ENCODE data around the gene RAB8B.

The RAB8B gene

DNA sequence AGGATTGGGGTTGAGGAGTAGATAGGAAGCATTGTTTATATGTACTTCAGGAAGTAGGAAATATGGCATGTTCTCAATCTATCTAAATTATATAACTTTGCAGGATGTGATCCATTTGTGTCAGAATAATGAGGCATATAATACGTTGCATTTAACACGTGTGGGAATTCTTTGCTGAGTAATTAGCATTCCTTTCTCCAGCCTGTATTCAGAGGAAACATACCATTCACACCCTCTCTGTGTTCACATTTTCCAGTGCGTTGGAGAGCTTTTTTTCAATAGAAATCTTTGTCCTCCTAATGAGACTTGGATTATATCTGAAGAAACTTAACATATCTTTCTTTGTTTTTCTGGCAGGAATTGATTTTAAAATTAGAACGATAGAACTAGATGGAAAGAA is 55.0 kb downstream of the RAB8B start:
- peak; percentile 84 for DNase-seq (ENCODE audit: low read depth)
- TF ChIP-seq, protein P1, sequence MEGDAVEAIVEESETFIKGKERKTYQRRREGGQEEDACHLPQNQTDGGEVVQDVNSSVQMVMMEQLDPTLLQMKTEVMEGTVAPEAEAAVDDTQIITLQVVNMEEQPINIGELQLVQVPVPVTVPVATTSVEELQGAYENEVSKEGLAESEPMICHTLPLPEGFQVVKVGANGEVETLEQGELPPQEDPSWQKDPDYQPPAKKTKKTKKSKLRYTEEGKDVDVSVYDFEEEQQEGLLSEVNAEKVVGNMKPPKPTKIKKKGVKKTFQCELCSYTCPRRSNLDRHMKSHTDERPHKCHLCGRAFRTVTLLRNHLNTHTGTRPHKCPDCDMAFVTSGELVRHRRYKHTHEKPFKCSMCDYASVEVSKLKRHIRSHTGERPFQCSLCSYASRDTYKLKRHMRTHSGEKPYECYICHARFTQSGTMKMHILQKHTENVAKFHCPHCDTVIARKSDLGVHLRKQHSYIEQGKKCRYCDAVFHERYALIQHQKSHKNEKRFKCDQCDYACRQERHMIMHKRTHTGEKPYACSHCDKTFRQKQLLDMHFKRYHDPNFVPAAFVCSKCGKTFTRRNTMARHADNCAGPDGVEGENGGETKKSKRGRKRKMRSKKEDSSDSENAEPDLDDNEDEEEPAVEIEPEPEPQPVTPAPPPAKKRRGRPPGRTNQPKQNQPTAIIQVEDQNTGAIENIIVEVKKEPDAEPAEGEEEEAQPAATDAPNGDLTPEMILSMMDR (conservative IDR thresholded peaks at IDR 0.05; ENCODE audit: low read length), result no peak
- no peak overlapping the region for H3K4me3 ChIP-seq (ENCODE audit: low read length)

DNA sequence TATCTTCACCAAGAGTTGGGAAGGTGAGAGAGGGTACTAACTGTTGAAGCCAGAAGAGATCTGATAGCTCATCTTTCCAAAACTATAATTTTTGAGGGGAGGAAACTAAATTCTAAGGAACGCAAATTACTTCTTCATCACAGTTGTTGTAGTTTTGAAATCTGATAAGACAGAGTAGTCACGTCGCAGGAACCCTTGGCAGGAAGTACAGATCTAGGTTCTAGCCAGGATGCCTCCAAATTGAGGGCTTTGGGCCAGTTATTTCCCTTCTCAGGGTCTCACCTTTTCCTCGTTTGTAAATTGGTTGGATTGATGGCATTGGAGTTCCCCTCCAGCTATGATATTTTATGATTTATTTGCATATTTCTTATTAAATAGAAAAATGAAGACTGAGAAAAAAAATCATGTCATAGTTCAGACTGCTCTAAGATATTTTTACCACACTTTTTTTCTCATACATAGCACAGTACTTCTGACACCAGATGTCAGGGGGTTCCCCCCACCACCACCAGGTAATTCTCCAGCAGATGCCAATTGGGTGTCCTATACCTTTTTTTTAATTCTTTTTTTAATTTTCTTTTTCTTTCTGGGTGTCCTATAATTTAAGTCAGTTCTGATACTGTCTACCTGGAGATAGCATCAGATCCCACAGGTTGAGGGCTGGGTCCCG is 55.7 kb downstream of the RAB8B start:
- no peak for DNase-seq (ENCODE audit: low read depth)
- TF ChIP-seq, protein P1 (conservative IDR thresholded peaks at IDR 0.05; ENCODE audit: low read length), result no peak
- no peak overlapping the region for H3K4me3 ChIP-seq (ENCODE audit: low read length)

DNA sequence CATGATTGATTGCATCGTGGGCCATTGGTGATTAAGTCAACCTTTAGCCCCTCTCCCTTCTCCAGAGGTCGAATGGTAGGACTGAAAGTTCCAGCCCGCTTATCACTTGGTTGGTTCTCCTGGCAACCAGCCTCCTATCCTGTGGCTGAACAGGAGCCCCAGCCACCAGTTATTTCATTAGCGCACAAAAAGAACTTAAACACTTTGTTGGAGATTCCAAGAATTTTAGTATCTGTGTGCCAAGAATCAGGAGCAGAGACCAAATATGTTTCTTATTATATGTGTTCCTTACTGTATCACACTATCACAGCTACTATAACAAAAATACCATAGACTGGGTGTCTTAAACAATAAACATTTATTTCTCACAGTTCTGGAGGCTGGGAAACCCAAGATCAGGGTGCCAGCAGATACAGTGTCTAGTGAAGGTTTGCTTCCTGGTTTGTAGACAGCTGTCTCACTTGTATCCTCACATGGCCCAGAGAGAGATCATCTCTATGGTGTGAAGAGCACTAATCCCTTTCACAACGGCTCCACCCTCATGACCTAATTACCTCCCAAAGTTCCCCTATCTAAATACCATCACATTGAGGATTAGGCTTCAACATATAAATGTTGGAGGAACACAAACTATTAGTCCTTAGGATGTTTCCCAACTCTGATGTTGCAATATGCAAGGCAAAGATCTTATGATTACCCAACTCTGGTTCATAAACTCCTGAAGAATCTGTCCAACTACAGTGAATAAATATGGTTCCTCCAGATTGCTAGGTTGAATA is 57.5 kb downstream of the RAB8B start:
- TF ChIP-seq, protein P1 (conservative IDR thresholded peaks at IDR 0.05; ENCODE audit: low read length), result no peak

DNA sequence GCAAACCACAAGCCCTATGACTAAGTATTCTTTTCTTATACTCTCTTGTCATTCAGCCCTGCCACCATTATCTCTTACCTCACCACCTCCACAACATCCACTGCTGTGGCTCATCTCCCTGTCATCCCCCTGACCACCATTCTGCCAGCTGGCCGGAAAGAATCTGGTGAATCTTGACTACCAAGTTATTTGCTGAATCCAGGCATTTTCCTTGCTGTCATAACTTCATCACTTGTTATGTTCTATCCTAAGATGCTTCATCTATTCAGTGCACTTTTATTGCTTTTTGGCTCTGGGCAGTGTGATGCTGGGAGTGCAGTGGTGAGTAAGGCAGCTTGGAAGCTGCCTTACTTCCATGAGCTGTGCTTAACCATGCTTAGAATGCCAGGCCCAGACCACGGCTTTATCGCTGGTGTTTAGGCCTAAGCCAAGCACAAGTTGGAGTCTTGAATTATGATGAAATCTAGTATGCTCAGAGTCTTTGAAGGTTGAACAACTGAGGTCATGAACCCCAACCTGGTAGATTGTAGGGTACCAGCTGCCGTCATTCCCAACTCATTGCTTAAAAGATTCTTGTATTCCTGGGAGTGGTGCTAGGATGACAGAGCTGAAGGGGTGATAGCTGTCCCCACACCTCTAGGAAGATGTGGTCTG is 61.0 kb downstream of the RAB8B start:
- H3K4me3 ChIP-seq (ENCODE audit: low read length), result no peak overlapping the region
- peak; percentile 99 for DNase-seq (ENCODE audit: low read depth)
- TF ChIP-seq, protein P1 (conservative IDR thresholded peaks at IDR 0.05; ENCODE audit: low read length), result no peak

More for the DNA sequence above, 57.5 kb downstream of the RAB8B start:
- peak; percentile 97 for DNase-seq (ENCODE audit: low read depth)
- H3K4me3 ChIP-seq (ENCODE audit: low read length), result no peak overlapping the region

DNA sequence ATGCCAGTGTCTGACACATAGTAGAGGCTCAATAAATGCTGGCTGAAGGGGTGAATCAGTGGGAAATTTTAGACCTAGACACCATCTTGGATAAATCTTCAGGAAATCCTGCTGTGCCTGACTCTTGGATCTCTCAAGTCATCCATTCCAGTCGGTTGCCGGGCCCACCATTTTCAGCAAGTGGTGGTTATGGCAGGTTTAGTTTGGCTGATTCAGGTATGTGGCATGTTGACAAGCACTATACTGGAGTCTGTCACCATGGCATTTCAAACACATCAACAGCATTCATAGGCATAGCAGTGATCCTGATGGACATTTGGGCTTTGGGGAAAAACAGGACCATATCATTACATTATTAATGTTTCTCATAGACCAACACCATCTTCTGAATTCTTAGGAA is 62.3 kb downstream of the RAB8B start:
- H3K4me3 ChIP-seq (ENCODE audit: low read length), result no peak overlapping the region
- TF ChIP-seq, protein P1 (conservative IDR thresholded peaks at IDR 0.05; ENCODE audit: low read length), result no peak
- no peak for DNase-seq (ENCODE audit: low read depth)

DNA sequence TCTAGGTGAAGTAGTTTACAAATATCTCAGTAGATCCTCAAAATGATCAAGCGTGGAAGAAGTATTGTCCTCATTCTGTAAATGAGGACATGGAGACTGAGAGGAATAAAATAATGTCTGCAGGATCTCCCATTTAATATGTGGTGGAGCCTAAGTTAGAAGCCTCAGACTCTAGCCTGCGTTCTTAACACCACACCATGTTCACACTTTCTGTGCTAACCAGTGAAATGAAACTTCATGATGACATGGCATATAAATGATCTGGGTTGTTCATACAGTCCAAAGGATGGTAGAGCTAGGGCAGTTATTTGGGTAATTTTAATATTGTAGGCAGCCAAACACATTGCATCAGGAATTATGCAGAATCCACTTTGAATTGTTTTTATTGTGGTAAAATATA is 62.9 kb downstream of the RAB8B start:
- no peak overlapping the region for H3K4me3 ChIP-seq (ENCODE audit: low read length)
- no peak for DNase-seq (ENCODE audit: low read depth)
- TF ChIP-seq, protein P1 (conservative IDR thresholded peaks at IDR 0.05; ENCODE audit: low read length), result no peak

Measured in AG10803 (cell line).